ENCODE measurements around the gene MOSMO. TPM values are rescaled to one million over a fixed set of nuclear protein-coding genes. Genes with fewer than 3 reads are reported as not detected.

MOSMO gene
- polyA plus RNA-seq (ENCODE audit: insufficient read depth in 1 of 5, insufficient read length in 5 of 5, low replicate concordance in 1 of 5): 10 to 100 TPM; 19.5 to 34.3 (median 27.6) TPM
- long read RNA-seq, donor 1, full-length matches to known transcripts: 12 of 12 reads
- long read RNA-seq, donor 1, partial matches to known transcripts: 0 of 12 reads
- long read RNA-seq, donor 1, other reads (novel, unspliced or antisense): 0 of 12 reads
- long read RNA-seq, donor 2, full-length matches to known transcripts: 7 of 7 reads
- long read RNA-seq, donor 2, partial matches to known transcripts: 0 of 7 reads
- long read RNA-seq, donor 2, other reads (novel, unspliced or antisense): 0 of 7 reads
- long read RNA-seq, donor 3, full-length matches to known transcripts: 6 of 6 reads
- long read RNA-seq, donor 3, partial matches to known transcripts: 0 of 6 reads
- long read RNA-seq, donor 3, other reads (novel, unspliced or antisense): 0 of 6 reads
- long read RNA-seq, donor 4, full-length matches to known transcripts: 4 of 4 reads
- long read RNA-seq, donor 4, partial matches to known transcripts: 0 of 4 reads
- long read RNA-seq, donor 4, other reads (novel, unspliced or antisense): 0 of 4 reads
- long read RNA-seq, donor 5, full-length matches to known transcripts: 8 of 8 reads
- long read RNA-seq, donor 5, partial matches to known transcripts: 0 of 8 reads
- long read RNA-seq, donor 5, other reads (novel, unspliced or antisense): 0 of 8 reads
- long read RNA-seq, donor 6, full-length matches to known transcripts: 11 of 11 reads
- long read RNA-seq, donor 6, partial matches to known transcripts: 0 of 11 reads
- long read RNA-seq, donor 6, other reads (novel, unspliced or antisense): 0 of 11 reads
- long read RNA-seq, donor 7, full-length matches to known transcripts: 9 of 9 reads
- long read RNA-seq, donor 7, partial matches to known transcripts: 0 of 9 reads
- long read RNA-seq, donor 7, other reads (novel, unspliced or antisense): 0 of 9 reads
- long read RNA-seq, donor 8, full-length matches to known transcripts: 7 of 7 reads
- long read RNA-seq, donor 8, partial matches to known transcripts: 0 of 7 reads
- long read RNA-seq, donor 8, other reads (novel, unspliced or antisense): 0 of 7 reads

DNA sequence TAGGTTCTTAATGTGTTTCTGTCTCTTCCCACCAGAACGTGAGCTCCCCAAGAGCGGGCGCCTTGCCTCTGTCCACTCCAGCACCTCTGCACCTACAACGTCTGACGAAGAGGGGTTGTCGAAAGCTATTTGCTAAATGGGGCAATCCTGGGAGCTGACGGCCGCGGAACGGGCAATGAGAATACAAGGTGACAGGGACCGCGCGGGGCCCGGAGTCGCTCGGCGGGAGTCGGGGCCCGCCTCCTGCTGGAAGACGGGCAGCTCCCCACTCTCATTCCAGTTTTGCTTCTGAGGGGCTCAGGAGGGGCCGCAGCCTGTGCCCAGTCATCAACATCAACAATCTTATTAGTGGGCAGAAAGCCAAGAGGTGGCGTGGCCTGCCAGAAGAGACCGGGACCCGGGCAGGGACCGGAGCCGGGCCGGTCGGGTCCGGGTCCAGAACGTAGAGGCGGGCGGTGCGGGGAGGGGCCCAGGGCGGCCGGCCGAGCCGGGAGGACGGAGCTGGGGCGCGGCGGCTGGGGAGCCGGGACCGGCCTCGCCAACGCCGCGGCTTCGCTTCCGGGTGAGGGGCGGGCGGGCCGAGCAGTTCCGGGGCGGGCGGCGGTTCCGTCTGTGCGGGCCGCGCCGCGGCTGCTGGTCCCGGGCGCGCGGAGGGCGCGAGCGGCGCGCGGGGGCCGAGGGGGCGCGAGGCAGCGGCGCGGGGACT, at the start of gene MOSMO:
Gene MOSMO (plus strand): TSS at position 603 of the 706 bp plus-strand sequence. CDS start 191 bp downstream, outside the sequence.
- peak; percentile 53 to 57 for DNase-seq

DNA sequence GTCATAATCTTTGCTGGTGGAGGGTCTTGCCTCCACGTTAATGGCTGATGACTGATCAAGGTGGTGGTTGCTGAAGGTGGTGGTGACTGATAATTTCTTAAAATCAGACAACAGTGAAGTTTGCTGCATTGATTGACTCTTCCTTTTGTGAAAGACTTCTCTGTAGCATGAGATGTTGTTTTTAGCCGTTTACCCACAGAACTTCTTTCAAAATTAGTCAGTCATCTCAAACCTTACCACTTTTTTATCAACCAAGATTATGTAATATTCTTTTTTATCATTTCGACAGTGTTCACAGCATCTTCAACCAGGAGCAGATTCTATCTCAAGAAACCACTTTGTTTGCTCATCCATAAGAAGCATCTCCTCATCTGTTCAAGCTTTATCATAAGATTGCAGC, 48.9 kb upstream of the MOSMO start:
- no peak for DNase-seq

DNA sequence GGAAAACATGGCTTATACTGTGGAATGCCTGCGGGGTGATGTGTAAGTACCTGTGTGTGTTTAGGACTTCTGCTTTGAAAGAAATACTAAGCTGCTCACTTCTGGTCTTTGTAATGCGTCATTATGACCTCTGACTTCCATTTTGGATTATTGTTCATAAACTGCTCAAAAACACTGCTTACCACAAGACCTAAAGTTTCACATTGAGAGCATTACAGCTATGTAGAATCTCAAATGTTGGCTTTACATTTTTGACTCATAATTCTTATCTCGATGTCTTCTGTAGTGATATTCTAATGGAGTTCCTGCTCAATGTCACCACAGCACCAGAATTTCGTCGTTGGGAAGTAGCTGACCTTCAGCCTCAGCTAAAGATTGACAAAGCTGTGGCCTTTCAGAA, 45.4 kb upstream of the MOSMO start:
- DNase-seq: no peak

DNA sequence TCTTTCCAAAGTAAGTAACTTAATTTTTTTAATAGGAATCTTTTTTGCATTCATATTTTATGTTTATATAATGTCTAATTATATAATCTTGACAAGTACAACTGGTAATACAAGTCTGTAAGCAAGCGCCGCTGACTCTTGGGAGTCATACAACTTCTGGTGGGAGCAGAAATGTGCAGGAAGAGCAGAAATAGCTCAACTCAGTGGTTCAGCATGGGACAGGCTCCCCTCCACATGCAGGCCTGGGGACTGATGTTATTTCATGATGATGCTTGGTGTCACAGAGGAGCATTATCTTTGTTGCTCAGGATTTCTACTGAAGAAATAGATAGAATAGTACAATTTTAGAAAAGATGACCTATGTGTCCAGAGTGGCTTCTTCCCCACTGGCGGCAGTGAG, 44.0 kb upstream of the MOSMO start:
- no peak for DNase-seq

DNA sequence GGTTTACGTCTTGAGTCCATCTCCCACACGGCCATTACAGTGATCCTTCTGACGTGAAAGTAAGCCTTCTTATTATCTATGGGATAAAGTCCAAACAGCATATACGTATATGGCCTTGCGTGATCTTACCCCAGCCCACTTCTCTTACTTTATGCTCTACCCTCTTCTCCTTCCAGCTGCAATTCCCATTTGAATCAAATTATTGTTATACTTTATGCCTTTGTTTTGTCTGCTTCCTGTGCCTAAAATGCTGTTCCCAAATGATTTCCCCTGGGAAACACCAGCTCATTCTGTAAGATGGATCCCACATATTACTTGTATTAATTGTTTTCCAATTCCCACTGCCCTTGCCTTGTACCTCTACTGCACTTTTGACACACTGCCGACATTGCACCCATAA, 43.6 kb upstream of the MOSMO start:
- DNase-seq: no peak

DNA sequence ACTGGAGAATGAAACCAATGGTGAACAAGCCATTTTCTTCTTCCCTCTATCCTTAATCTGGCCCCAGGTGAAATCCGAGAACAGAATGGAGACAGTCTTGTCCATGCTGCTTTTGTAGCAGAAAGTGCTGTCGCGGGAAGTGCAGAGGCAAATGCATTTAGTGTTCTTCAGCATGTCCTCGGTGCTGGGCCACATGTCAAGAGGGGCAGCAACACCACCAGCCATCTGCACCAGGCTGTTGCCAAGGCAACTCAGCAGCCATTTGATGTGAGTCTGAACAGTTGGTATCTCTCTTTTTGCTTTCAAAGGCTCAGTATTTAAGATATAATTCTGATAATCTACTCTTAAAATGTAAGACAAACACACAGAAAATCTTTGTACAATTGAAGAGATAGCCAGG, 36.1 kb upstream of the MOSMO start:
- DNase-seq: no peak

DNA sequence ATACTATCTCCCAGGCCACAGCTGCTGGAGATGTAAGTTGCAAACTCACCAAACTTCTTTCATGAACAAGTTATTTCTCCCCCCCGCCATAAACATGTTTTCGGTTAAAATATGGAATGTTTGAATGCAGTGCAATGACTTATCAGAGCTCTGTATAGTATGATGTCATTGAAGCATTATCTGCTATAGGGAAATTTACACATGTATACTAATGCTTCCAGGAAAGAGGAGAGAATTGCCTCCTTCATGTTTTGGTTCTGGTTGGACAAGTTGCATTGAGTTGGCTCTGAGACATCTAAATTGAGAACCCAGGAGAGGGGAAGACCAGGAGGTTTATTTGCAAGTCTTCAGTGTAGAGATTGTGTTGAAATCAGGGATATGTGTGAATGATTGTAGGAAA, 34.0 kb upstream of the MOSMO start:
- DNase-seq: no peak

DNA sequence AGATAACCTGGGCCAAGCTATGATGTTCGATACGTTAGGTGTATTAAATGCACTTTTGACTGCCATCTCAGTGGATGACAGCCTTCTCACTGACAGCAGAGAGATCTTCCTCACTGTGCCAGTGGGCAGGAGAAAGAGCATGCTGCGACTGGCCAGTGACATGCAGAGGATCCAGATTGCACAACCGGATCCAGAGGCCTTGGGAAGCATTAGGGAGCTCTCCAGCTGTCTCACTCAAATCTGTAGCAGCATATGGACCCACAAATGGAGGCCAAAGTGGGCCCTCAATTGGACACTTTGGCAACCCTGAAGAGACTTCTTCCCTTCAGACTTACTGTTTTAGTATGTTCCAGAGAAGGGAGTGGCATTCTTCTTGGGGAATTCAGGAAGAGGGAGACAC, 27.9 kb upstream of the MOSMO start:
- no peak for DNase-seq

DNA sequence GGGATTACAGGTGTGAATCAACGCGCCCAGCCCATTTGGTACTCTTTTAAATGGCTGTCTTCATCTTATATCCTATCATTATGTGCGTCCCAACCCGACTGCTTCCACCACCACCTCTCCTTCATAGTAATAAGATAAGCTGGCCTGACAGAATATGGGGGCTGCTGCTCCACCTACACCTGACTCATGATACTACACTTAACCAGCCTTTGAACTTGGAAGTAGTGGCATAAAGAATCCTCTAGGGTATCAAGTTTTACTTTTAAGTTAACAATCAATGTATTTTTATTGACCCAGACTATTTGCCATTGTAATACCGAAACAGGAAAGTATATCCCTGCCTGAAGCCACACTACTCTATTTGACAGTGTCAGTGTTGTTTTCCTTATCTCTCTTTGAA, 25.8 kb upstream of the MOSMO start:
- DNase-seq: no peak

DNA sequence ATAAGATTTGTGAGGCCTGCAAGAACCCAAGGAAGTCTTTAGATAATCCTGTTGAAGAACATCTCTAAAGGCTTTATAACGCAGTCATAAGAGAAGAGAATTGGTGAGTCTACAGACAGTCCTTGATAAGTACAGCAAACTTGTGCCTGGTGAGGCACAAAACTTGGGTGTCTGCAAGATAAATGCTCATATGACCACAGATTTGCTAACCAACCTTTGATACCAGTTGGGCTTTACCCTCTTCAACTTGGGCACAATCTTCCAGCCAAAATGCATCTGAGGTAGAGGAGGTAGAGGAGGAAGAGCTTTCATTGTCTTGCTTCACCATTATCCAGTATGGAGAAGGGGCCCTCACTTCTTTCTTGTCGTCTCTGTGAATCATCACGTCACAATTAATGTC, 23.8 kb upstream of the MOSMO start:
- no peak for DNase-seq

DNA sequence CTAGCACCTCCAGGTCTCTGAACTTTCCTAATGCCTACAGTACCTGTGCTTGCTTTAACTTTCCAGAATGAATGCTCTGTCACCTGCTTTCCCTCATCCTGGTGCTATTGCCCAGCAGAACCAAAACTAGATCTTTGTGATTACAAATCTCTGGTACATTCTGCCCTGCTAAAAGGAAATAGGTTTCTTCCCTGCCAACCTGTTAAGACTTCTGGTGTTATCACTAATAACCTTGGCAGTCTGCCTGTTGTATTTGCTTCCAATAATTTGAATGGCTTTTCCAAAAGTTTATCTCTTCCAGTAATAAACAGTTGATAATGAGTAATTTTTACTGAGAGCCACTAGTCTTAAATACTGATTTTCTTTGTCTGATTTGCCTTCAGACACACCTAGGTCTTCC, 22.4 kb upstream of the MOSMO start:
- no peak for DNase-seq

DNA sequence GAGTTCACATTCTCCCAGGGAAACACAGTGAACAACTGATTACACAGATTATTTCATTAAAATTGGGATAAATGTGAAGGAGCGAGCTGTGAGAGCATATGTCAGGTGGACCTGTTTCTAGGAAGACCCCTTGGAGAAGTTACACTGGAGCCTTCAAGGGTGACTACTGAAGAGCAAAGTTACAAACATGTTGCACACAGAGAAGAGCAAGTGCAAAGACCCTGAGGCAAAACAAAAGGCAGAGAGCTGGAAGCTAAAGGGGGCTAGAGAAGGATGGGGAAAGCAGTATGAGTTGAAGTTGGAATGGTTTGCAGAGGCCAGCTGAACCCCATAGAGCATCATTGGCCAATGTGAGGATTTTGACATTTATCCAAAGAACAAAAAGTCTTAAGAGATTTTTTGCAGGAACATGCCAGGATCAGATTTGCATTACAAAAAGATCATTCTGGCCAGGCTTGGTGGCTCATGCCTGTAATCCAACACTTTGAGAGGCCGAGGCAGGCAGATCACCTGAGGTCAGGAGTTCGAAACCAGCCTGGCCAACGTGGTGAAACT, 21.1 kb upstream of the MOSMO start:
- DNase-seq: no peak

DNA sequence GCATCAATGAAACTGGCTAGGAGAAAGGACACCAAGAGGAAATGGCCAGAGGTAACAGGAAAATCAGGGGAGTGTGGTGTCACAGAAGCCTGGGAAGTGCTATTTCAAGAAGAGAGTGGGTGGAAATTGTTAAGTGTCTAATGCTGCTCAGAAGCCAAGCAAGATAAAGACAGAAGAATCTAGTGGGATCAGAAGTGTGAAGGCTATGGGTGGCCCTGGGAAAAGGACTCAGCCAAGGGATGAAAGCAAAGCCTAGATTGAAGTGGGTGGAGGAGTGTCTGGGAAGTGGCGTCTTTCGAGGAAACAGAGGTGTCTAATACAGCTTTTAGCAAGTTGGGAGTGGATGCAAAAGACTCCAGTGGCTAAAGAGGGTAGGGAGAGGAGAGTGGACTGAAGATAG, 20.4 kb upstream of the MOSMO start:
- no peak for DNase-seq

DNA sequence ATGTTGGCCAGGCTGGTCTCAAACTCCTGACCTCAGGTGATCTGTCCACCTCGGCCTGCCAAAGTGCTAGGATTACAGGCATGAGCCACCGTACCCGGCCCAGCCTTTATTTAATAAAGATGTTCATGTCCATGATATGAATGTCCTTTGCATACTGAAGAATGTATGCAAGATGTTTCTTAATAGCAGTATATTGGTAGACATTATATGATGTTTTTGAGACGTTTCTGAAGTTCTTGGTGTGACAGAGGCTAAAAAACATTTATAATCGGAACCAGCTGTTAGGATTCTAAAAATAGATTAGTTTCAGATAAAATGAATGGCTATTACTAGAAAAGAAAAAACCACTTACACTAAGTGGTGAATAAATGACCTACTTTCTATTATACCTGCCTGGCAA, 18.8 kb upstream of the MOSMO start:
- no peak for DNase-seq

DNA sequence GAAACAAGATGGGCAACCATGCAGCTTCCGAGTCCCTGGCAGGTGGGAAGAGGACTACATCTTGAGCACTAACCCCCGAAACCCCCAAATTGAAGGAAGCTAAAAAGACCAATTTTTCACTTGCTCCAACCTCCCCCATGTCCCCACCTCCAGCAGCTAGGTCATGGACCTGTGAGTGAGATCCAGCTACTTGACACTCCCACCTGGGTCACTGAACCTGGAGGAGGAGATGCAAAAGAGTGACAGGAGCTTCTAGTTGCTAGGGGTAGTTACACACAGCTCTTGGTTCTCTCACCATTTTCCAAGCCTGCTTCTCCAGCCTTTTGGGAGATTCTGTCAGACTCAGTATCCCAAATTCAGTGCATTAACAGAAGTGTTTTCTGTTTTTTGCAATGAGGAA, 18.2 kb upstream of the MOSMO start:
- no peak for DNase-seq

DNA sequence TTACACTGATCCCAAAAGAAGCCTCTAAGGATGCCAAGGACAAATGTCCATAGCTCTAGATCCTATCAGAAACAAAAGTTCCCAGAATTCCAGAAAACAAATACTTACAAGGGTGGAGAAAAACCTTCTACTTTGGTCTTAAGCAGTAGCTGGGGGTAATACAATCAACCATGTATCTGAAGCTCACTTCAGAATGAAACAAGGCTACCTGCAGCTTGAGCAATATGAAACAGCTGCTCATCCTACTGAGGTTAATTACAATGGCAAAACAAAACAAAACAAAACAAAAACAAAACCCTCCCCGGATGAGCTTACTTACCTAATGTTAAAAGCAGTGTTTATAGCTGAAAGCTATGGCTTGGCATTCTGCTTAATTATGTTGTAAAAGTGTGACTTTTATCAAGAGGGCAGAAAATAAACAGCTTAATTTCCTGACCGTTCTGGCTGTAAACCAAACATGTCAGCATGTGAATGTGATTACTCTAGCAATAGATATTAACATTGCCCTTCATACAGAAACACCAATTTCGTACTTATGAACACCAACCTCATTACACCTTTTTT, 17.4 kb upstream of the MOSMO start:
- no peak for DNase-seq

DNA sequence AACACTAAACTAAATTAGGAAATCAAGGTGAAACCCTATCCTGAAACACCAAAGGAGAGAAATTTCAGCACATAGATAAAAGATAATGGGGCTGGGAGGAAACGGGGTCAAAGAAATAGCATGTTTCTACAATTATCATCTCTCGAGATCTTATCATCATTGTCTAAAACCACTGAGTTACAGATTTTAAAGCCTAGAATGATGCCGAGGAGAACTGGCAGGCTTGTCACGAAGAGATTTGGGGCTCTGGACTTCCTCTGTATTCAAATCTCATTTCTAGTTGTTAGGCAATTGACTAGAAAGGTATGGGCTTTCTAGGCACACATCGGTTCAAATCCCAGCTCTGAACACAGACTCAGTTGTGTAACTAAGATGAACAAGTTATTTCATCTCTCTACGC, 16.3 kb upstream of the MOSMO start:
- no peak for DNase-seq

DNA sequence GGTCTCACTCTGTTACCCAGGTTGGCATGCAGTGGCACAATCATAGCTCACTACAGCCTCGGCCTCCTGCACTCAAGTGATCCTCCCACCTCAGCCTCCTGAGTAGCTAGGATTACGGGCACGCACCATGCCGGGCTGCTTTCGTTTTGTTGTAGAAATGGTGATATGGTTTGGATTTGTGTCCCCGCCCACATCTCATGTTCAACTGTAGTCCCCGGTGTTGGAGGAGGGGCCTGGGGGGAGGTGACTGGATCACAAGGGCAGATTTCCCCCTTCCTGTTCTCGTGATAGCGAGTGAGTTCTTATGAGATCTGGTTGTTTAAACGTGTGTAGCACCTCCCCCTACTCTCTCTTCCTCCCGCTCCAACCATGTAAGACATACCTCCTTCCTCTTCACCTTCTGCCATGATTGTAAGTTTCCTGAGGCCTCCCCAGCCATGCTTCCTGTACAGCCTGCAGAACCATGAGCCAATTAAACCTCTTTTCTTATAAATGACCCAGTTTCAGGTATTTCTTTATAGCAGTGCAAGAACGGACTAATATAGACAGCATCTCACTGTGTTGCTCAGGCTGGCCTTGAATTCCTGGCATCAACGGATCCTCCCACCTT, 12.9 kb upstream of the MOSMO start:
- no peak for DNase-seq

DNA sequence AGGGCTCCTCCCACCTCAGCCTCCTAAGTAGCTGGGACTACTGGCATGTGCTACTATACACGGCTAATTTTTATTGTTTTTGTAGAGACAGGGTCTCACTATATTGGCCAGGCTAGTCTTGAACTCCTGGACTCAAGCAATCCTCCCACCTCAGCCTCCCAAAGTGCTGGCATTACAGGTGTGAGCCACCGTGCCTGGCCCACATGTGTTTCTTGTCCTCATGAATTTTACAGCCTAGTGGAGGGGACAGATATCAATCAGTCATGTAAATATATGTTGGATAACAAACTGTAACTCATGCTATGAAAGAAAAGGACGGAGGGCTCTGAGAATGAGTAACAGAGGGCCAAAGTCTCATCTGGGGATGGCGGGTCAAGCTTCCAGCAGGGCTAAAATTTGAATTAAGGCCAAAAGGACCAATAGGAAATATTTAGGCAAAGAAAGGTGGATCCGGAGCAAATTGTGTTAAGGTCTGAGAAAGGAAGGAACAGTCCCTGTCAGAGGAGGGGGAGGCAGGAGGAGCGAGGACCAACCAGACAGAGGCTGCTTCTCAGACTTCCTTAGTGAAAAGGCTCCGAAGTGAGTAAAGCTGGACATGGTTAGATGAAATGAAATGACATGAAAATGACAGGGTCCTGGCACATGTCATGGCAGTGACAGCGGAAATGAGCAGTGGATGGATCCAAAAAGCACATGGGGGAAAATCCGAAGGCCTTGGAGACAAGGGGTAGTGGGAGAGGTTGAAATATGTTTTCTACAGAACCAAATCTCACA, 10.8 kb upstream of the MOSMO start:
- no peak for DNase-seq

Data from right lung (tissue), 10 donors.